OCI-LY7 (cell line): ENCODE data around the gene PSD4. TPM values are rescaled to one million over a fixed set of nuclear protein-coding genes. Genes with fewer than 3 reads are reported as not detected.

ENCODE experiments used
- BruUV-seq: library from RNA; stranded (reverse); fragments of 400-500 nt; replicated peaks from 2 replicates; lab custom pipeline; 2021; lab: Mats Ljungman, UMichigan
- CTCF ChIA-PET: fragments of 300-600 bp; sonication (Branson Sonifier 250); formaldehyde crosslinking; loops from one replicate; lab custom pipeline; 2022; ENCODE audit warnings: antibody characterized with exemption; ENCODE audit not compliant: unreplicated experiment; lab: Charles Lee
- POLR2A ChIA-PET: fragments of 300-600 bp; sonication (Branson Sonifier 250); formaldehyde crosslinking; loops from one replicate; lab custom pipeline; 2022; ENCODE audit warnings: antibody characterized with exemption; lab: Charles Lee
- DNase-seq: peaks from one replicate; pipeline ENCODE4 v3.0.0-alpha.2; 2015; ENCODE audit warnings: low spot score
- H2AFZ ChIP-seq: fragments of 200-600 bp; sonication (generic), shearing (Covaris generic); 2 replicates; pipeline ENCODE4 v1.6.1; 2014; ENCODE audit warnings: mild to moderate bottlenecking, antibody characterized with exemption, low read length, moderate library complexity
- H3K27ac ChIP-seq: fragments of 200-600 bp; sonication (generic); 2 replicates; pipeline ENCODE4 v1.5.1; 2014; ENCODE audit warnings: mixed run types, low read depth, mild to moderate bottlenecking, moderate library complexity, low read length, inconsistent platforms; ENCODE audit not compliant: poor library complexity, severe bottlenecking
- H3K36me3 ChIP-seq: fragments of 200-600 bp; sonication (generic); 2 replicates; pipeline ENCODE4 v1.6.1; 2014; ENCODE audit warnings: mild to moderate bottlenecking, antibody characterized with exemption, low read length, moderate library complexity, mixed read lengths; ENCODE audit not compliant: insufficient read depth
- H3K4me1 ChIP-seq: fragments of 200-600 bp; sonication (generic); 2 replicates; pipeline ENCODE4 v1.5.1; 2014; ENCODE audit warnings: mild to moderate bottlenecking, low read length; ENCODE audit not compliant: insufficient read depth, poor library complexity, severe bottlenecking
- H3K4me2 ChIP-seq: fragments of 200-600 bp; sonication (generic); 2 replicates; pipeline ENCODE4 v1.6.1; 2014; ENCODE audit warnings: mild to moderate bottlenecking, low read length
- H3K4me3 ChIP-seq: fragments of 200-600 bp; sonication (generic); 2 replicates; pipeline ENCODE4 v1.5.1; 2014; ENCODE audit warnings: mild to moderate bottlenecking, low read depth, low read length; ENCODE audit not compliant: poor library complexity, severe bottlenecking
- H3K79me2 ChIP-seq: fragments of 200-600 bp; sonication (generic); 2 replicates; pipeline ENCODE4 v1.6.1; 2016; ENCODE audit warnings: low read depth, mild to moderate bottlenecking, low read length, moderate library complexity, mixed read lengths; ENCODE audit not compliant: insufficient read depth
- H3K9me2 ChIP-seq: fragments of 200-600 bp; sonication (generic); 2 replicates; pipeline ENCODE4 v1.6.1; 2016; ENCODE audit warnings: mild to moderate bottlenecking, low read length, mixed read lengths; ENCODE audit not compliant: insufficient read depth
- H3K9me3 ChIP-seq: fragments of 200-600 bp; sonication (generic); 2 replicates; pipeline ENCODE4 v1.6.1; 2014; ENCODE audit warnings: mild to moderate bottlenecking, mixed run types, low read length, mixed read lengths
- H4K20me1 ChIP-seq: fragments of 200-600 bp; sonication (generic); 2 replicates; pipeline ENCODE4 v1.6.1; 2014; ENCODE audit warnings: mild to moderate bottlenecking, antibody characterized with exemption, low read length, moderate library complexity, mixed read lengths; ENCODE audit not compliant: insufficient read depth
- EZH2phosphoT487 ChIP-seq: fragments of 200-600 bp; sonication (generic); IDR thresholded peaks from 2 replicates; pipeline ENCODE4 v1.6.1; 2018; ENCODE audit warnings: low read depth, borderline replicate concordance, mild to moderate bottlenecking, mixed run types, antibody characterized with exemption, low read length, moderate library complexity, mixed read lengths
- intact Hi-C: fragments of 100-400 bp; cut with micrococcal nuclease; formaldehyde crosslinking; loops from one replicate; pipeline ENCODE4 v1.10.0; 2022; ENCODE audit not compliant: unreplicated experiment
- total RNA-seq, 2 experiments: library from RNA; depleted of rRNA in 1 of 2; stranded (reverse); fragments of >200 nt in 1 of 2; shearing (Covaris generic) in 1 of 2; gene quantifications; 2 replicates each; pipeline ENCODE4 v1.2.3, GENCODE V29; 2014 to 2022
- TF ChIP-seq, protein P1 (sequence below): fragments of 200-600 bp; sonication (generic); conservative IDR thresholded peaks from 2 replicates; pipeline ENCODE4 v1.5.1; 2014; ENCODE audit warnings: mild to moderate bottlenecking, antibody characterized with exemption, low read length, moderate library complexity, mixed read lengths

Gene PSD4
- total RNA-seq, 2 experiments from 2014 or later, result 99.6 to 100 TPM

- 0 out of 2 replicates have a peak, but pooled peaks cover 7% of the 10 kb centered on the region for H3K79me2 ChIP-seq
- H4K20me1 ChIP-seq, result no peaks in the 10 kb centered on the region
- H3K4me1 ChIP-seq, result peaks cover 9% of the 10 kb centered on the region
- no peak for TF ChIP-seq EZH2phosphoT487
- TF ChIP-seq, protein P1, sequence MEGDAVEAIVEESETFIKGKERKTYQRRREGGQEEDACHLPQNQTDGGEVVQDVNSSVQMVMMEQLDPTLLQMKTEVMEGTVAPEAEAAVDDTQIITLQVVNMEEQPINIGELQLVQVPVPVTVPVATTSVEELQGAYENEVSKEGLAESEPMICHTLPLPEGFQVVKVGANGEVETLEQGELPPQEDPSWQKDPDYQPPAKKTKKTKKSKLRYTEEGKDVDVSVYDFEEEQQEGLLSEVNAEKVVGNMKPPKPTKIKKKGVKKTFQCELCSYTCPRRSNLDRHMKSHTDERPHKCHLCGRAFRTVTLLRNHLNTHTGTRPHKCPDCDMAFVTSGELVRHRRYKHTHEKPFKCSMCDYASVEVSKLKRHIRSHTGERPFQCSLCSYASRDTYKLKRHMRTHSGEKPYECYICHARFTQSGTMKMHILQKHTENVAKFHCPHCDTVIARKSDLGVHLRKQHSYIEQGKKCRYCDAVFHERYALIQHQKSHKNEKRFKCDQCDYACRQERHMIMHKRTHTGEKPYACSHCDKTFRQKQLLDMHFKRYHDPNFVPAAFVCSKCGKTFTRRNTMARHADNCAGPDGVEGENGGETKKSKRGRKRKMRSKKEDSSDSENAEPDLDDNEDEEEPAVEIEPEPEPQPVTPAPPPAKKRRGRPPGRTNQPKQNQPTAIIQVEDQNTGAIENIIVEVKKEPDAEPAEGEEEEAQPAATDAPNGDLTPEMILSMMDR, result no peak
- CTCF ChIA-PET, result interaction anchor here (1.1 kb wide), 1 partner anchor 17 kb away, joined by 3 read pairs; no protein-coding TSS in a partner anchor
- H3K4me3 ChIP-seq, result no peak overlapping the region
- no peak overlapping the region for H2AFZ ChIP-seq
- DNase-seq, result no peak
- BruUV-seq, result no TSS peak
- H3K27ac ChIP-seq, result no peak overlapping the region
- no peaks in the 10 kb centered on the region for H3K9me2 ChIP-seq
- POLR2A ChIA-PET, result interaction anchor here (0.9 kb wide), 1 partner anchor 13 kb away, joined by 3 read pairs; no protein-coding TSS in a partner anchor
- H3K36me3 ChIP-seq, result peaks cover 86% of the 10 kb centered on the region
- no peak overlapping the region for H3K4me2 ChIP-seq
- intact Hi-C loops, result no loop called here
- no peaks in the 10 kb centered on the region for H3K9me3 ChIP-seq
Measured at GRCh38 chr2:113187771-113188170, 14.0 kb downstream of the PSD4 start.

DNA sequence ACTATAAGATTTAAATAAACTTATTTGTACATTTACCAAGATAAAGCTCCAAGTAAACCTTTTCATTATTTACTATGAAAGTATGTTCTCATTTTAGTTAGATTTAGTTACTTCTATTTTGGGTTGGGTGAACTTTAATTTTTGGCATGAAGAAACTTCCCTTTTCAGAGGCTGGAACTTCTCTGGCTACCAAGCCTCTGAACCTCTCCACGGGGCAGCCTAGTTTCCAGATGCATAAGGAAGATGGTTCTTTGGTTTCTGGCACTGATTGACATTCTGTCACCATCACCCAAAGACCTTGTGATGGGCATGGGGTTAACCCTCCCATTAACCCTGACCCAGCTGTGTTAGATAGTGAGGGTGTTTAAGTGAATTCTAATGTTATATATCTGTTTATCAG lies 17.1 kb downstream of the PSD4 start:
- no peak for TF ChIP-seq EZH2phosphoT487
- TF ChIP-seq, protein P1, result no peak
- no peak for DNase-seq
- intact Hi-C loops, result no loop called here
- ChIA-PET POLR2A (interaction anchor here (0.6 to 0.7 kb wide), 2 partner anchors 16 to 440 kb away, joined by 3 to 4 read pairs; no protein-coding TSS in a partner anchor), CTCF (no interaction called here)
- Histone ChIP-seq H2AFZ (no peak overlapping the region), H3K9me2 (no peaks in the 10 kb centered on the region), H3K36me3 (peaks cover 88% of the 10 kb centered on the region), H3K4me1 (peaks cover 9% of the 10 kb centered on the region), H3K27ac (no peak overlapping the region), H3K79me2 (0 out of 2 replicates have a peak, but pooled peaks cover 7% of the 10 kb centered on the region), H3K4me3 (no peak overlapping the region), H3K4me2 (0 out of 2 replicates have a peak overlapping the region, but pooled peaks have one; percentile 12), H4K20me1 (no peaks in the 10 kb centered on the region), H3K9me3 (no peaks in the 10 kb centered on the region)
- no TSS peak for BruUV-seq

GRCh38 chr2:113192459-113193100 lies 18.8 kb downstream of the PSD4 start:
- no peaks in the 10 kb centered on the region for H3K9me3 ChIP-seq
- H3K4me3 ChIP-seq, result no peak overlapping the region
- ChIA-PET POLR2A (no interaction called here), CTCF (no interaction called here)
- H2AFZ ChIP-seq, result no peak overlapping the region
- H3K79me2 ChIP-seq, result 0 out of 2 replicates have a peak, but pooled peaks cover 7% of the 10 kb centered on the region
- H3K9me2 ChIP-seq, result no peaks in the 10 kb centered on the region
- peaks cover 9% of the 10 kb centered on the region for H3K4me1 ChIP-seq
- BruUV-seq, result no TSS peak
- H3K36me3 ChIP-seq, result peaks cover 88% of the 10 kb centered on the region
- intact Hi-C loops, result no loop called here
- no peak for DNase-seq
- no peak overlapping the region for H3K27ac ChIP-seq
- no peaks in the 10 kb centered on the region for H4K20me1 ChIP-seq
- H3K4me2 ChIP-seq, result no peak overlapping the region
- no peak for TF ChIP-seq EZH2phosphoT487
- TF ChIP-seq, protein P1, result no peak
